K562 (cell line): ENCODE measurements around the gene ZNF8. TPM values are rescaled to one million over a fixed set of nuclear protein-coding genes. Genes with fewer than 3 reads are reported as not detected.
A peak's percentile ranks its signal among the peaks of the same experiment; 100 is the strongest.

Experiments used
- ATF7 ChIP-seq: fragments of 450-650 bp; IDR thresholded peaks from 2 replicates; pipeline ENCODE4 v1.7.1; 2014; ENCODE audit warnings: mild to moderate bottlenecking, moderate library complexity
- CC2D1A ChIP-seq: fragments of 450-650 bp; IDR thresholded peaks from 2 replicates; pipeline ENCODE4 v1.6.1; 2017; ENCODE audit warnings: mild to moderate bottlenecking
- CEBPB ChIP-seq: fragments of 450-650 bp; IDR thresholded peaks from 2 replicates; pipeline ENCODE4 v1.6.1; 2016; ENCODE audit warnings: missing genetic modification characterization, missing compliant biosample characterization
- ERF ChIP-seq: fragments of 450-650 bp; formaldehyde crosslinking; IDR thresholded peaks from 2 replicates; pipeline ENCODE4 v1.4.0; 2020; ENCODE audit warnings: mild to moderate bottlenecking, mixed read lengths
- ETV1 ChIP-seq: fragments of 450-650 bp; conservative IDR thresholded peaks from 2 replicates; pipeline ENCODE4 v1.6.1; 2016; ENCODE audit warnings: missing genetic modification characterization, control low read depth, low read depth, missing compliant biosample characterization
- FOXJ3 ChIP-seq: sonication (generic); formaldehyde crosslinking; IDR thresholded peaks from 2 replicates; pipeline ENCODE4 v1.4.0; 2020; ENCODE audit warnings: mild to moderate bottlenecking, missing genetic modification reagents
- MAFF ChIP-seq: IDR thresholded peaks from 2 replicates; pipeline ENCODE4 v1.6.1; 2012; ENCODE audit warnings: low read length, improper control_type of control experiment
- MYC ChIP-seq, 2 experiments: fragments of 250-450 bp in 1 of 2; sonication (Bioruptor Pico) in 1 of 2; IDR thresholded peaks; 2 replicates each; pipeline versions ENCODE4 v1.5.1 to v1.6.1; 2012 to 2021; ENCODE audit warnings: low read depth in 2 of 2, borderline replicate concordance in 1 of 2, improper control_type of control experiment in 1 of 2, low read length in 1 of 2, mild to moderate bottlenecking in 1 of 2, moderate library complexity in 1 of 2
- NR1H2 ChIP-seq: sonication (generic); formaldehyde crosslinking; IDR thresholded peaks from 2 replicates; pipeline ENCODE4 v1.4.0; 2020; ENCODE audit warnings: mild to moderate bottlenecking, missing genetic modification reagents
- NR4A1 ChIP-seq, 2 experiments: fragments of 250-450 bp in 1 of 2; fragments of 450-650 bp in 1 of 2; sonication (Bioruptor Pico) in 1 of 2; IDR thresholded peaks; 2 replicates each; pipeline versions ENCODE4 v1.4.0 to v1.6.1; 2016 to 2020; ENCODE audit warnings: mild to moderate bottlenecking in 2 of 2, missing compliant biosample characterization in 1 of 2, missing genetic modification characterization in 1 of 2, moderate library complexity in 1 of 2
- NRF1 ChIP-seq, 2 experiments: fragments of 450-650 bp; IDR thresholded peaks in 1 of 2; conservative IDR thresholded peaks in 1 of 2; 2 replicates each; pipeline ENCODE4 v1.6.1; 2014; ENCODE audit warnings: mild to moderate bottlenecking in 2 of 2
- POLR2G ChIP-seq: fragments of 200-400 bp; formaldehyde crosslinking; IDR thresholded peaks from 2 replicates; pipeline ENCODE4 v1.6.1; 2017; ENCODE audit warnings: low read depth, mild to moderate bottlenecking, antibody characterized with exemption, low read length, moderate library complexity
- RBFOX2 ChIP-seq: fragments of 200-400 bp; formaldehyde crosslinking; IDR thresholded peaks from 2 replicates; pipeline ENCODE4 v1.6.1; 2017; ENCODE audit warnings: low read depth, mild to moderate bottlenecking, low read length, moderate library complexity
- RBM39 ChIP-seq: fragments of 200-400 bp; formaldehyde crosslinking; optimal IDR thresholded peaks from 2 replicates; pipeline ENCODE3; 2018; ENCODE audit warnings: low read depth, low read length
- SOX6 ChIP-seq: fragments of 450-650 bp; IDR thresholded peaks from 2 replicates; pipeline ENCODE4 v1.6.1; 2014; ENCODE audit warnings: mild to moderate bottlenecking
- TAF9B ChIP-seq: fragments of 450-650 bp; IDR thresholded peaks from 2 replicates; pipeline ENCODE4 v1.6.1; 2018; ENCODE audit warnings: mild to moderate bottlenecking; ENCODE audit not compliant: partially characterized antibody
- YBX1 ChIP-seq: fragments of 450-650 bp; IDR thresholded peaks from 2 replicates; pipeline ENCODE4 v1.7.1; 2016; ENCODE audit warnings: mild to moderate bottlenecking
- polyA plus RNA-seq, 8 experiments: library from polyadenylated mRNA; depleted of rRNA in 4 of 8; stranded (reverse) in 5 of 8; unstranded in 3 of 8; fragments of >200 nt; fragmentation: Nextera tagmentation in 2 of 8; fragmentation: Illumina TruSeq in 1 of 8; extraction: Ambion mirVana in 2 of 8; extraction: Trizol in 1 of 8; gene quantifications; 2 replicates each; pipeline versions ENCODE4 v1.2.1 to v1.2.3, GENCODE V29; 2011 to 2014; ENCODE audit warnings: inconsistent platforms in 1 of 8, missing spikeins in 1 of 8
- total RNA-seq, 7 experiments: library from RNA; depleted of rRNA in 6 of 7; stranded (reverse); fragments of >200 nt in 6 of 7; fragmentation: Illumina TruSeq in 2 of 7; extraction: Trizol in 2 of 7; gene quantifications; 2 replicates each; pipeline versions ENCODE4 v1.2.1 to v1.2.3, GENCODE V29; 2011 to 2021; ENCODE audit warnings: low replicate concordance in 1 of 7
- TF ChIP-seq, protein P1 (sequence below): sonication (generic); formaldehyde crosslinking; IDR thresholded peaks from 2 replicates; pipeline ENCODE4 v1.8.0; 2022; ENCODE audit warnings: missing genetic modification reagents, mild to moderate bottlenecking, borderline replicate concordance
- TF ChIP-seq, protein P2 (sequence below): sonication (generic); formaldehyde crosslinking; IDR thresholded peaks from 2 replicates; pipeline ENCODE4 v1.8.0; 2022; ENCODE audit warnings: missing genetic modification reagents, mild to moderate bottlenecking, moderate library complexity, borderline replicate concordance
- TF ChIP-seq, protein P3 (sequence below), 2 experiments: fragments of 450-650 bp; IDR thresholded peaks; 2 replicates each; pipeline ENCODE4 v1.6.1; 2016
- TF ChIP-seq, protein P4 (sequence below): fragments of 250-450 bp; sonication (Bioruptor Pico); IDR thresholded peaks from 2 replicates; pipeline ENCODE4 v1.8.0; 2022; ENCODE audit warnings: moderate library complexity, mild to moderate bottlenecking, inconsistent platforms

The ZNF8 gene
- total and polyA plus RNA-seq, 9 of the 15 experiments (the other 6 are each of a cell fraction or from before 2014, with no cell fraction given) = 0.71 to 7.7 (median 4.7) TPM

DNA sequence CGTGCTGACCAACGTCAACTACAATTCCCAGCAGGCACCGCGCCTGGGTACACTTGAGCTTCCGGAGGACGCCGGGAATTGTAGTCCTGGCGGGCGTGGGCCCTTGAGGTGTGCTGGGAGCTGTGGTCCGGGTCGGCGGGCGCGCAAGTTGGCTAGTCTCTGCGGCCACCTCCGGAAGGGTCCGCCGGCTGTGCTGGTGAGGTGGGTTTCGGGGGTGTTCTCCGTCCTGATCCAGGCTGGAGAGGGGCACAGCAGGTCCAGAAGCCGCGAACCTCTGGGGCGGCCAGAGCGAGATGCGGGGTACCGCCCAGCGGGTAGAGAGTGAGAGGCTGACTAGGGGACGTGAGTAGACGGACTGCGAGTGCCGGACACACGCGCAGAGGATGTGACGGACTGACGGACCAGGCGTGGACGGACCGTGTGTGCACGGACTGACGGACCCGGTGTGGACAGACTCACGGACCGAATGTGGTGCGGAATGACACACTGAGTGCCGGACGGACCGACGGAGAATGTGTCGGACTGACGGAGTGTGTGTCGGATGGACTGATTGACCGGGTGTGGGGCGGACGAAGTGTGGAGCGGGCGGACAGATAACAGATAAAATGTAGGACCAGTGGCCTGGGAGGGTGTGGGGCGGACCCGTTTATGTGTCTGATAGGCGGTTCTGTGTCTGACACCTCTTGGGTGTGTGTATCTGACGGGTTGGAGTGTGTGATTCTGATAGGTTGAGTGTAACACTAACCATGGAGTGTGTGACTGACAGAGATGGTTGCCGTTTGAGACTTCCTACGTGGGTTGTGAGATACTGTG, 48.4 kb downstream of the ZNF8 start, which contains the start of gene ZSCAN22 (continued):
- TF ChIP-seq CC2D1A (no peak; the same call in 1 of the 2 replicates), SOX6 (no peak), FOXJ3 (CRISPR knock-in tag) (no peak), ATF7 (peak; percentile 88), ETV1 (tag) (peak; percentile 83), NR4A1 (CRISPR knock-in tag; IDR thresholded peaks at IDR 0.05) (no peak), NR4A1 (tag; IDR thresholded peaks at IDR 0.05) (peak; percentile 82), POLR2G (peak; percentile 98), ERF (CRISPR knock-in tag) (peak; percentile 66; the same call in 1 of the 2 replicates), TAF9B (peak; percentile 81), CEBPB (no peak), MAFF (no peak), NRF1 (conservative IDR thresholded peaks at IDR 0.05 in 1 of 2, IDR thresholded peaks at IDR 0.05 in 1 of 2) (peak; percentile 72 to 81), RBFOX2 (peak; percentile 96), YBX1 (no peak), MYC (IDR thresholded peaks at IDR 0.05; ENCODE audit: low read depth, low read length) (peak; percentile 75), MYC (CRISPR knock-in tag; IDR thresholded peaks at IDR 0.05; ENCODE audit: borderline replicate concordance, low read depth) (peak; percentile 95), NR1H2 (CRISPR knock-in tag) (peak; percentile 85; the same call in 1 of the 2 replicates), RBM39 (no peak)
- TF ChIP-seq, protein P1, sequence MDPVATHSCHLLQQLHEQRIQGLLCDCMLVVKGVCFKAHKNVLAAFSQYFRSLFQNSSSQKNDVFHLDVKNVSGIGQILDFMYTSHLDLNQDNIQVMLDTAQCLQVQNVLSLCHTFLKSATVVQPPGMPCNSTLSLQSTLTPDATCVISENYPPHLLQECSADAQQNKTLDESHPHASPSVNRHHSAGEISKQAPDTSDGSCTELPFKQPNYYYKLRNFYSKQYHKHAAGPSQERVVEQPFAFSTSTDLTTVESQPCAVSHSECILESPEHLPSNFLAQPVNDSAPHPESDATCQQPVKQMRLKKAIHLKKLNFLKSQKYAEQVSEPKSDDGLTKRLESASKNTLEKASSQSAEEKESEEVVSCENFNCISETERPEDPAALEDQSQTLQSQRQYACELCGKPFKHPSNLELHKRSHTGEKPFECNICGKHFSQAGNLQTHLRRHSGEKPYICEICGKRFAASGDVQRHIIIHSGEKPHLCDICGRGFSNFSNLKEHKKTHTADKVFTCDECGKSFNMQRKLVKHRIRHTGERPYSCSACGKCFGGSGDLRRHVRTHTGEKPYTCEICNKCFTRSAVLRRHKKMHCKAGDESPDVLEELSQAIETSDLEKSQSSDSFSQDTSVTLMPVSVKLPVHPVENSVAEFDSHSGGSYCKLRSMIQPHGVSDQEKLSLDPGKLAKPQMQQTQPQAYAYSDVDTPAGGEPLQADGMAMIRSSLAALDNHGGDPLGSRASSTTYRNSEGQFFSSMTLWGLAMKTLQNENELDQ (CRISPR knock-in tag) = no peak
- TF ChIP-seq, protein P2, sequence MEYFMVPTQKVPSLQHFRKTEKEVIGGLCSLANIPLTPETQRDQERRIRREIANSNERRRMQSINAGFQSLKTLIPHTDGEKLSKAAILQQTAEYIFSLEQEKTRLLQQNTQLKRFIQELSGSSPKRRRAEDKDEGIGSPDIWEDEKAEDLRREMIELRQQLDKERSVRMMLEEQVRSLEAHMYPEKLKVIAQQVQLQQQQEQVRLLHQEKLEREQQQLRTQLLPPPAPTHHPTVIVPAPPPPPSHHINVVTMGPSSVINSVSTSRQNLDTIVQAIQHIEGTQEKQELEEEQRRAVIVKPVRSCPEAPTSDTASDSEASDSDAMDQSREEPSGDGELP (CRISPR knock-in tag) = peak; percentile 90
- TF ChIP-seq, protein P3, sequence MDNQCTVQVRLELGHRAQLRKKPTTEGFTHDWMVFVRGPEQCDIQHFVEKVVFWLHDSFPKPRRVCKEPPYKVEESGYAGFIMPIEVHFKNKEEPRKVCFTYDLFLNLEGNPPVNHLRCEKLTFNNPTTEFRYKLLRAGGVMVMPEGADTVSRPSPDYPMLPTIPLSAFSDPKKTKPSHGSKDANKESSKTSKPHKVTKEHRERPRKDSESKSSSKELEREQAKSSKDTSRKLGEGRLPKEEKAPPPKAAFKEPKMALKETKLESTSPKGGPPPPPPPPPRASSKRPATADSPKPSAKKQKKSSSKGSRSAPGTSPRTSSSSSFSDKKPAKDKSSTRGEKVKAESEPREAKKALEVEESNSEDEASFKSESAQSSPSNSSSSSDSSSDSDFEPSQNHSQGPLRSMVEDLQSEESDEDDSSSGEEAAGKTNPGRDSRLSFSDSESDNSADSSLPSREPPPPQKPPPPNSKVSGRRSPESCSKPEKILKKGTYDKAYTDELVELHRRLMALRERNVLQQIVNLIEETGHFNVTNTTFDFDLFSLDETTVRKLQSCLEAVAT (IDR thresholded peaks at IDR 0.05) = no peak; a peak in 2 of 4 replicates
- TF ChIP-seq, protein P4, sequence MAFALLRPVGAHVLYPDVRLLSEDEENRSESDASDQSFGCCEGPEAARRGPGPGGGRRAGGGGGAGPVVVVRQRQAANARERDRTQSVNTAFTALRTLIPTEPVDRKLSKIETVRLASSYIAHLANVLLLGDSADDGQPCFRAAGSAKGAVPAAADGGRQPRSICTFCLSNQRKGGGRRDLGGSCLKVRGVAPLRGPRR = no peak
